GM19328 (cell line): ENCODE results near the gene SUPT7L.
"Not testable (repeated sequence)": the region's sequence is repeated elsewhere in the genome, so short reads cannot be mapped to it uniquely, and the experiment has no call there.

ENCODE experiments used
- ATAC-seq: cut with Tn5 transposase; IDR thresholded peaks from one replicate; pipeline ENCODE4 v1.9.1; 2021; ENCODE audit warnings: mild to moderate bottlenecking, moderate library complexity; ENCODE audit not compliant: unreplicated experiment

The SUPT7L gene

DNA sequence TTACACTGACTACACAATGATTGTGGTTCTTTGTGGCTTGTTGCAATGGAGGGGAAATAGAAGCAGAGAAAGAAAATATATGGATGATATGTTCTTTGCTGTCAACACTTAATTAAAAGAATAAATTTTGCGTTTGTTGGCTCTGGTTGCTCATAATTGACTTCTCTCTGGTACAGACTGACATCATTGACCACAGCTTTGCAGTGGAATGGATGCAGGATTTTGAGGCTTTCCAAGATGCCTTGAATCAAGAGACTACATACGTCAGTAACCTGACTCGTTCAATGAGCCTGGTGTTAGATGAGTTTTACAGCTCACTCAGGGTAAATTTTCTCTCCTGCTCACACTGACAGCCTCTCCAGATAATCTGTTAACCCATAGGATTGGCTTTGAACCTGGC lies 24.7 kb downstream of the SUPT7L start:
- ATAC-seq = no peak

DNA sequence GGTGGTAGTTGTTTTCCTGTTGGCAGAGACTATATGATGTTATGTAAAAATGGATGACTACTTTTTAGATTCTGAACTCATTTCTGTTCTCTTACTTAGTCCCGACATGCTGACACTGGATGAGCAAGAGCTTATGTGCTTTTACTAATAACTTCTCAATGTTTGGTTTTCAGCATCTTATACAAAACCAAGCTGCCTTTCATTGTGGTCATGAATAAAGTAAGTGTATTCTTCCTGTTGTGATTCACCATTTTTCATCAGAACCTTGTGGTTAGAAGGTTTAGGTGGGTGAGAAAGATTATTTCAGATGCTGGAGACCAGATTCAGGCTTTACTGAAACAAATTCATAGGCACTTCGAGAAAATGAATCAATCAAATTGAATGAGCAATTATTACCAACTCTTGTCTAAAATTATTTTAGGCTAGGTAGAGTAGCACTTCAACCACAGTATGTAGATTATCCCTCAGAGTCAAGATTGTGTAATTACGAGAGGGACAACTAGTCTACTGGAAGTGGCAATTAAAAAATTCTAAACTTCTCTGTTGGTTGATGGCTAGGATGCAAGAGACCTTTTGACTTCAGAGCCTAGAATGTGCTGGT lies 25.3 kb downstream of the SUPT7L start:
- no peak for ATAC-seq

DNA sequence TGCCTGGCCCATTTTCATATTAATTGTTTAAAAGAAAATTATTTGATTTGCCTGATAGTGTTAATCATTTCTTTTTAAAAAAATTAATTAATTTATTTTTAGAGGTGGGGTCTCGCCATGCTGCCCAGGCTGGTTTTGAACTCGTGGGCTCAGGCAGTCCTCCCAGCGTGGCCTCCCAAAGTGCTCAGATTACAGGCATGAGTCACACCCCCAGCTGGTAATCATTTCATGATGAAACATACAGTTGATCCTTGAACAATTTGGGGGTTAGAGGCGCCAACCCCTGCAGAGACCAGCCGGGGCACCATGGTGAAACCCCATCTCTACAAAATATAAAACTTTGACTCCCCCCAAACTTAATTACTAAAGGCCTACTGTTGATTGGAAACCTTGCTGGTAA lies 26.6 kb downstream of the SUPT7L start:
- ATAC-seq = no peak

DNA sequence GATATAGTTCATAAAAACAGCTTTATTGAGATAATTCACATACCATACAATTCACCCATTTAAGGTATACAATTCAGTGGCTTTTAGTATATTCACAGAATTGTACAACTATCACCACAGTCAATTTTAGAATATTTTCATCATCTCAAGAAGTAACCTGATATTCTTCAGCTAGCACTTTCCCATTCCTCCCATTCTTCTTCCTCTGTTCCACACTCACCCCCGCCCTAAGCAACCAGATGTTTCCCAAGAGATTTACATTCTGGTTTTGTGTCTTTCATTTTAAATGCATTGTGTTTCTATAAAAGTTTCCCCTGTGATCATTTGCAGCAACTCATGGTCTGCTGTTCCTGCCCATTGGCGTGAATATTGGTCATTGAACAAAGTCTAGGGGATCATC lies 29.1 kb downstream of the SUPT7L start:
- ATAC-seq = no peak

DNA sequence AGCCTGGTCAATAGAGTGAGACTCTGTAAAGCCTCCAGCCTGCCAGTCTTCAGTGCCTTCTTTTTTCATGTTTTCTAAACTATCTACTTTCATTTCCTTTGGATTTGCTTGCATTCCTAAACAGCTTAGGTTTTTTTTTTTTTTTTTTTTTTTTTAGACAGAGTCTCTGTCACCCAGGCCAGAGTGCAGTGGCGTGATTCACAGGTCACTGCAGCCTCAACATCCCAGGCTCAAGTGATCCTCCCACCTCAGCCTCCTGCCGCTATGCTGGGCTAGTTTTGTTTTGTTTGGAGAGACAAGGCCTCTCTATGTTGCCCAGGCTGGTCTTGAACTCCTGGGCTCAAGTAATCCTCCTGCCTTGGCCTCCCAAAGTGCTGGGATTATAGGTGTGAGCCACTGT lies 33.2 kb downstream of the SUPT7L start:
- not testable (repeated sequence) for ATAC-seq

DNA sequence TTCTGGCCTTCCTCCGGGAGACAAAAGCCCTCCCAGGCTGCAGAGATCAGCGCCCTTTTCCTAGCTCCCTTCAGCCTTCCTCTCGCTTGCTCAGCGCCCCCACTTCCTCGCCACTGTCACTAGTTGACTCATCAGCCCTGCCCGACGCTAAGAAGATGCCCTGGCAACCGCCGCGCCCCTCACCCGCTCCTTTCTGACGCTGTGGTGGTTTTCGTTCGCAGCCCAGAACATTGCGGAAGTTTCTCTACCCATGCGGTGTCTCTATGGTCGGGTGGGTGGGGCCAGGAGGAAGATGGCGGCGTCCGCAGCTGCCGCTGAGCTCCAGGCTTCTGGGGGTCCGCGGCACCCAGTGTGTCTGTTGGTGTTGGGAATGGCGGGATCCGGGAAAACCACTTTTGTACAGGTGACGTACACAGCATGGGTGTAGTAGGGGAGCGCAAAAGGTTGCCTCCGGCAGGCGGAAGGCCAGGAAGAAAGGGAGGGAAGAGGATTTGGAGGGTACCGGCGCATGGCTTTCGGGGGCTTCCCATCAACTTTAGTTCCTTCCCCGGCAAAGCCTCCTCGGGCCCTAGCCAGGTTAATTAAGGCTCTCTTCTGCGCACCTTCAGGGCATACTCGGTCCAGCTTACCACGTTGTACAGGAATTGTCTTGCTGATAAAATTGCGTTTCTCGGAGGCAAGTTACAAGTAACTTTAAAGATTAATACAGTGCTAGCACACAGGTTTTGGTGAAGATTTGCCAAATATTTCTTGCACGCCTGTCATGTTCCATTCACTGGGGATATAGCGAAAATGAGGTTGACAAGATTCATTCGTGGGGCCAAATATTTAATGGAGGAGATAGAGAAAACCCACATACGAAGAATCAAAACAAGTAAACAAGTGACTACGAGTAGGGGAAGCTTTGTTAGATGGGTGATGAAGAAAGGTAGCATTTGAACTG lies 34.4 kb downstream of the SUPT7L start, which contains the start of the genes CCDC121 and GPN1:
CCDC121 (minus strand) TSS at position 246 of the 943 bp plus-strand sequence. CDS start 1,213 bp downstream, outside the sequence.
GPN1 (plus strand) TSS at position 284 of the 943 bp plus-strand sequence; CDS start at position 293, 9 bp downstream.
- peak; percentile 92 for ATAC-seq

DNA sequence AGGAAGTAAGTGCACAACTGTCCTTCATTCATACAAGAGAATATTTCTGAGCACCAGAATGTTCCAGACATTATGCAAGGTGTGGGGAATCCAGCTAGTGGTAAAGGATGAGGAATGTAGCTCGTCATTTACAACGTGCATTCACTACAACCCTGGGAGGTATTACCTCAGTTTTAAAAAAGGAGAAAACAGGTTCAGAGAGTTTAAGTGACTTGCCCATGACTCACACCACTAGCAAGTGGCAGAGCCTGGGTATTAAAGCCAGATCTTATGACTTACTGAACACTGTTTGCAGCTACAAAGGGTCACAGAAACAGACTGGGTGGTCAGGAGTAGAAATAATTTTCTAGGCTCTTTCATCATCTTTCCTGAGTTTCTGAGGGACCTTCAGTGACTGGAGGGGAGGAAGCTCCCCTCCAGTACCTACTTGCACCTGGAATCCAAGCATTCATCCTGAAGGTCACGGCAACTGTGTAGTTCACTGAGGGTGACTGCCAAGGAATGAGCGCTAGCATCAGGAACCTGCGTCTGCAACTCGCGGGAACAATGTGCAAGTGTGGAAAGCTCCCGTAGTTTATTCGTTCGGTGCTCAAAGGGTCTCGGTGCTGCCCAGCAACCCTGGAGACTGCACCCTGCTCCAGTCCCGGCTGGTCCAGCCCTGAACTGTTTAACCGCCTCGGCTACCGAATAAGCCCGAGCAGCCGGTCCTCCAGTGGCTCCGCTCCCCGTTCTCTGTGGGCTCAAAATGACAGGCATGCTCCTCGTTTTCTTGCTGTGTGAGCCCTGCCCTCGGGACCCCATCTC lies 35.2 kb downstream of the SUPT7L start:
- ATAC-seq = peak; percentile 23

DNA sequence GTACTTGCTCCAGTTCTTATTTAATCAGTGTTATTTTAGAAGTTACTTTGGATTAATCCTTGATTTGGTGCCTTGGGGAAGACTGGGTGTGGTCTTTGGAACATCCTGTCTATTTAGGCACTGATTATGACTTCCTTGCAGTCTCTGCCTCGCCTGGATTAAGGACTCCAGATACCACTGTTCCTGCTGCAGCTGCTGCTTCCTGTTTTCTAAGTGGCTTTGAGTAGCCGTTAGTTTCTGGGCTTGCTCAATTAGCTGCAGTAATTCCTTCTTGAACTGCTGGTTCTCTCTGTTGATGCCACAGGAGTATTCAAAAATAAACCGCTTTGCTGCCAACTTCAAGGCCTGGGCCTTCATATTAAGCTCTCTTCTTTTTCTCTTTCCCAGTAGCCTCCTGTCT lies 36.5 kb downstream of the SUPT7L start:
- not testable (repeated sequence) for ATAC-seq

DNA sequence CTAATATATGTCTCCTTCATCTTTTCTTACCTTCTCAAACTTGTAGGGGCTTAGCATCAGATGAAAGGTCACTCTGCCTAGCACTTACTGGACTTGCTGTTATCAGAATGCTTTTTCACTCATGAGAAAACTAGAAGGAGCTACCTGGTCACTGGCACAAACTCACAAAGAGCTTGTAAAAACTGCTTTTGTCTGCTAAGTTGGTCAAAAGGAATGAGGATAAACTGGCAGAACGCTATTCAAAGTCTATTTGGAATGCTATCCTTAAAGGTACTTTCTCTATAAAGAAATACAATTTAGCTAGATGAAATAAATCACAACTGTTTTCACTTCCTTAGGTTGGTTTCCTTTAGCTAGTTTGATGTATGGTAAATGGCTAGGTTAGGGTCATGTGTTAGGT lies 37.1 kb downstream of the SUPT7L start:
- ATAC-seq = not testable (repeated sequence)

DNA sequence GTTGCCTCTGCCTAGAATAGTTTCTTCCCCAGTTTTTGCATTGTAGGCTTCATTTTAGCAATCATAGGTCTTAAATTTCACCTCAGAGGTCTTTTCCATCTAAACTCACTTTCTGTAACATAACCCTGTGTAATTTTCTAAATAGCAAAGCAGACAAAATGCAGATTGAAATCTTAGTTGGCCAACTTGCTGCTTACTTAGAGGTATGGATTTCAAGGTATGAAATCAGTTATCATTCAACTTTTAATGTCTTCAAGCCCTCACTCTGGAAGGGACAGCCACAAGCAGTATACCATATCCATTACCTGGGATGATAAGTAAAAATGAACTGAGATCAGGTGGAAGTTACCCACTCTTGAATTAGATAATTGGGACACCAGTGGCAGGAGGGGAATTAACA lies 38.5 kb downstream of the SUPT7L start:
- no peak for ATAC-seq

DNA sequence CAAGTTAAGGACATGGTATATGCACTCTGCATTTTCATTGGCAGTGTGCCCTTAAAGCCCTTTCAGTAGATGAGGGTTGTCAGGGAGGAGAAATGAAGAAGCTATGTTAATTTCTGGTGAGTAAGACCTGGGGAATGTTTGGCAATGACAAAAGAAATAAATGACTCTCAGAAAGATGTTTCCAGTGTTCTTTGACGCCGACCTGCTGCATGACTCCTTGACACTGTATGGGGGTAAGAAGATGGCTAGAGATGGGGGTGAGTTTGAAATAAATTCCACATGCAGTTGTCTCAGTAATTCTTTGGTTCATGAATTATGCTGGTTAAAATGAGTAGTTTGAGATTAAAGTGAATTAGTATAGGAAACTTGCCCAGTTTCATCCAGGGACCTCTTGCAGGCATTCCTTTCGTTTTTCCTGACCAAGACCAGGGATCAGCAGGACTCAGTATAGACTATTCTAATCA lies 40.5 kb downstream of the SUPT7L start:
- ATAC-seq = no peak

DNA sequence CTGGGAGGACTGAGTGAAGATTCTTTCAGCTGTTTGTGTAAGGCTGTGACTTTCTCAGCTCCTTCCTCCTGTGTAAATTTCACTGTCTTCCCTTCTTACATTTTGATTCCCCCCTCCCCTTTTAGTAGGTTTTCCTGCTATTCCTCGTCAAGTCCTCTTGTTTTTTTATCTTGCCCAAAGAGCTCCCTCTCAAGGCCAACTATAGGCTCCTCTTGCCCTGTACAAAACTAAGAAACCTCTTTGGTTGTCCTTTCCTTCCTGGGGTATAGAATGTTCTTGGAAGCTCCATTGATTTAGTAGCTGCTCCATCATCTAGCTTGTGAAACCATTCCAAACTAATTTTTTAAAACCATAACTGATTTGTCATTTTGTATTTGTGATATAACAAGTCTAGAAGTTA lies 41.9 kb downstream of the SUPT7L start:
- no peak for ATAC-seq

DNA sequence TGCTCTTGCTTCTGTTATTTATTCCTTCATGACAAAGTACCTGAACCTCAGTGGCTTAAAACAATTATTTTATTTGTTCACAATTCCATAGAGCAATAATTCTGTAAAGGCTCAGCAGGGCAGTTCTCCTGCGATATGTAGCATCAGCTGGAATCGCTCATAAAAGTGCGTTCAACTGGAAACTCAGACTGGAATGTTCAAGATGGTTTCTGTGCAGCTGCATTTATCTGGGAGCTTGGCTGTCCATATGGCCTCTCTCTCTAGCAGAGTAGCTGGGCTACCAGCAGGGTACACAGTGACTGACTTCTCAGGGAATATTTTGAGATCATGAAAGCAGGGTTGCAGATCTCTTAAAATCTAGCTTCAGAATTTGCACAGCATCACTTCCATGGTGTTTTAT lies 48.1 kb downstream of the SUPT7L start:
- no peak for ATAC-seq

DNA sequence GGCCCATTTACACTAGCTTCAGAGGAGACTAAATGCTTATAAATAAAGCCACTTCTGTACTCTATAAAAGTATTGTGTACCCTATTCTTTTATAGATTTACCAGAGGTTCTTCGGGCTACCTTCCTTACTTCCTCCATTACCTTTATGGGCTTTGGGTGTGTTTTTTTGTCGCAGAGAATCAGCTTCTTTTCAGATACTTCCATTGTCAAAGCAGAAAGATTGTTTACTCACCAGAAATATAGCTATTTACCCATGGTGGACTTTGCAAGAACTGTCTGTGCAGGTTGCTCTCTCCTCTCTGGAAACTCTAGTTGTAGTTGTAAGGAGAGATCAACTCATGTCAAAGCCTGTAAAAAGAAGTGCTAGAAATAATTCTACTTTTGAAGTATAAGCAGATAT lies 49.4 kb downstream of the SUPT7L start:
- no peak for ATAC-seq

DNA sequence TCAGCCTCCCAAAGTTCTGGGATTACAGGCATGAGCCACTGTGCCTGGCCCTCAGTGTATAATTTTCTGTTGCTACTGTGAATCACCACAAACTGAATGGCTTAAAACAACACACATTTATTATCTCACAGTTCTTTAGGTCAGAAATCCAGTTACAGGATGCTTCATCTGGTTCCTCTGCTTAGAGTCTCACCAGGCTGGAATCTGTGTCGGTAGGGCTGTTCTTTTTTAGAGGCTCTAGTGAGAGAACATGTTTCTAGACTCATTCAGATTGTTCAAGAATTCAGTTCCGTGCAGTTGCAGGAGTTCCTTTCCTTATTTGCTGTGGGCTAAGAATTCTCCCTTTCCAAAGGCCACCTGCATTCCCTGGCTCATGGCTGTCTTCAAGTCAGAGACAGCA lies 56.8 kb downstream of the SUPT7L start:
- no peak for ATAC-seq
